ENCODE results near the gene YJEFN3. TPM values are rescaled to one million over a fixed set of nuclear protein-coding genes. Genes with fewer than 3 reads are reported as not detected.

Gene YJEFN3
- total and polyA plus RNA-seq, 10 of the 15 experiments (the other 5 are each of a cell fraction or from before 2014, with no cell fraction given): 0.05 to 6.9 (median 3.5) TPM

GRCh38 chr19:19515642-19516519 lies 12.8 kb upstream of the YJEFN3 start, which contains the start of gene NDUFA13 (continued):
- TF ChIP-seq PAX8 (IDR thresholded peaks at IDR 0.05) (no peak), SIN3A (IDR thresholded peaks at IDR 0.05; ENCODE audit: low read depth, low read length) (no peak), GATAD2B (conservative IDR thresholded peaks at IDR 0.05; ENCODE audit: low read depth) (peak; percentile 66; the same call in 1 of the 2 replicates), SREBF2 (IDR thresholded peaks at IDR 0.05; ENCODE audit: low read length) (0 out of 2 replicates have a peak, but pooled peaks have one; percentile 16), RAD21 (IDR thresholded peaks at IDR 0.05; ENCODE audit: insufficient read depth, low read depth, low read length) (no peak), IKZF2 (IDR thresholded peaks at IDR 0.05) (no peak), HDAC2 (IDR thresholded peaks at IDR 0.05) (no peak), JUNB (IDR thresholded peaks at IDR 0.05) (no peak), POU2F2 (IDR thresholded peaks at IDR 0.05; ENCODE audit: borderline replicate concordance, low read depth, low read length) (peak; percentile 59; the same call in 1 of the 3 replicates), STAT3 (IDR thresholded peaks at IDR 0.05; ENCODE audit: low read depth, low read length) (no peak), MEF2A (IDR thresholded peaks at IDR 0.05; ENCODE audit: insufficient read depth, low read depth, low read length) (no peak), SUPT20H (IDR thresholded peaks at IDR 0.05; ENCODE audit: borderline replicate concordance, control insufficient read depth, low read depth, low read length) (no peak), POLR2AphosphoS2 (IDR thresholded peaks at IDR 0.05; ENCODE audit: low read depth, low read length) (peak; percentile 67), IKZF1 (conservative IDR thresholded peaks at IDR 0.05) (peak; percentile 85), HSF1 (IDR thresholded peaks at IDR 0.05; ENCODE audit: low read depth, low read length) (no peak), MTA2 (IDR thresholded peaks at IDR 0.05; ENCODE audit: low read depth) (peak; percentile 35; the same call in 1 of the 2 replicates), ZNF622 (IDR thresholded peaks at IDR 0.05) (no peak), FOS (IDR thresholded peaks at IDR 0.05; ENCODE audit: borderline replicate concordance, extremely low read depth, insufficient read length) (no peak), YBX1 (IDR thresholded peaks at IDR 0.05) (no peak), NFXL1 (IDR thresholded peaks at IDR 0.05; ENCODE audit: borderline replicate concordance) (no peak), SRF (IDR thresholded peaks at IDR 0.05; ENCODE audit: low read depth in 2 of 2, low read length in 2 of 2) (peak; percentile 44 to 45; a peak in 1 of 4 replicates), MEF2B (IDR thresholded peaks at IDR 0.05; ENCODE audit: partially characterized antibody, poor library complexity, severe bottlenecking) (peak; percentile 43), CBX3 (IDR thresholded peaks at IDR 0.05; ENCODE audit: borderline replicate concordance, low read depth) (no peak)
- TF ChIP-seq, protein P1, sequence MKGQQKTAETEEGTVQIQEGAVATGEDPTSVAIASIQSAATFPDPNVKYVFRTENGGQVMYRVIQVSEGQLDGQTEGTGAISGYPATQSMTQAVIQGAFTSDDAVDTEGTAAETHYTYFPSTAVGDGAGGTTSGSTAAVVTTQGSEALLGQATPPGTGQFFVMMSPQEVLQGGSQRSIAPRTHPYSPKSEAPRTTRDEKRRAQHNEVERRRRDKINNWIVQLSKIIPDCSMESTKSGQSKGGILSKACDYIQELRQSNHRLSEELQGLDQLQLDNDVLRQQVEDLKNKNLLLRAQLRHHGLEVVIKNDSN (IDR thresholded peaks at IDR 0.05; ENCODE audit: borderline replicate concordance, extremely low read length, insufficient read depth, low read depth, low read length): no peak
- TF ChIP-seq, protein P2, sequence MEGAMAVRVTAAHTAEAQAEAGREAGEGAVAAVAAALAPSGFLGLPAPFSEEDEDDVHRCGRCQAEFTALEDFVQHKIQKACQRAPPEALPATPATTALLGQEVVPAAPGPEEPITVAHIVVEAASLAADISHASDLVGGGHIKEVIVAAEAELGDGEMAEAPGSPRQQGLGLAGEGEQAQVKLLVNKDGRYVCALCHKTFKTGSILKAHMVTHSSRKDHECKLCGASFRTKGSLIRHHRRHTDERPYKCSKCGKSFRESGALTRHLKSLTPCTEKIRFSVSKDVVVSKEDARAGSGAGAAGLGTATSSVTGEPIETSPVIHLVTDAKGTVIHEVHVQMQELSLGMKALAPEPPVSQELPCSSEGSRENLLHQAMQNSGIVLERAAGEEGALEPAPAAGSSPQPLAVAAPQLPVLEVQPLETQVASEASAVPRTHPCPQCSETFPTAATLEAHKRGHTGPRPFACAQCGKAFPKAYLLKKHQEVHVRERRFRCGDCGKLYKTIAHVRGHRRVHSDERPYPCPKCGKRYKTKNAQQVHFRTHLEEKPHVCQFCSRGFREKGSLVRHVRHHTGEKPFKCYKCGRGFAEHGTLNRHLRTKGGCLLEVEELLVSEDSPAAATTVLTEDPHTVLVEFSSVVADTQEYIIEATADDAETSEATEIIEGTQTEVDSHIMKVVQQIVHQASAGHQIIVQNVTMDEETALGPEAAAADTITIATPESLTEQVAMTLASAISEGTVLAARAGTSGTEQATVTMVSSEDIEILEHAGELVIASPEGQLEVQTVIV (IDR thresholded peaks at IDR 0.05; ENCODE audit: borderline replicate concordance, partially characterized antibody): peak; percentile 91

All from GM12878 (cell line).